Lower leg skin (tissue), 4 donors: Measurements from ENCODE around the gene MEIS2. TPM values are rescaled to one million over a fixed set of nuclear protein-coding genes. Genes with fewer than 3 reads are reported as not detected.

Experiments used
- DNase-seq, 2 donors: peaks; one replicate each; pipeline ENCODE4 v3.0.0-alpha.2; 2019; ENCODE audit warnings: low spot score in 2 of 2
- H3K4me3 ChIP-seq: fragments of 200-600 bp; sonication (generic); 2 replicates; pipeline ENCODE4 v1.5.1; 2017; ENCODE audit warnings: mild to moderate bottlenecking, low read depth; ENCODE audit not compliant: poor library complexity, severe bottlenecking
- POLR2A ChIP-seq, 2 donors: fragments of 450-650 bp; IDR thresholded peaks; one replicate each; pipeline ENCODE4 v1.6.1; 2016 to 2017; ENCODE audit warnings: antibody characterized with exemption in 2 of 2, mild to moderate bottlenecking in 1 of 2, moderate library complexity in 1 of 2
- WGBS, 2 donors: methylation state at CpG; one replicate each; pipeline ENCODE4 v1.1.5; 2018; 5-methylcytosine and 5-hydroxymethylcytosine counted together
- intact Hi-C: fragments of 100-400 bp; cut with DNase I; formaldehyde crosslinking; loops from one replicate; pipeline ENCODE4 v1.15.0; 2023; ENCODE audit warnings: low total_unique reads
- total RNA-seq, 4 donors: library from RNA; depleted of rRNA; stranded (reverse); fragments of >200 nt; gene quantifications; one replicate each; pipeline ENCODE4 v1.1.0, GENCODE V29; 2016
- TF ChIP-seq, protein P1 (sequence below), 3 donors: fragments of 450-650 bp; IDR thresholded peaks; one replicate each; pipeline ENCODE4 v1.5.1; 2016; ENCODE audit warnings: antibody characterized with exemption in 3 of 3, mild to moderate bottlenecking in 3 of 3, moderate library complexity in 2 of 3

Gene MEIS2
- total RNA-seq, 4 donors from 2014 or later: 12.9 to 18.5 (median 15.8) TPM

DNA sequence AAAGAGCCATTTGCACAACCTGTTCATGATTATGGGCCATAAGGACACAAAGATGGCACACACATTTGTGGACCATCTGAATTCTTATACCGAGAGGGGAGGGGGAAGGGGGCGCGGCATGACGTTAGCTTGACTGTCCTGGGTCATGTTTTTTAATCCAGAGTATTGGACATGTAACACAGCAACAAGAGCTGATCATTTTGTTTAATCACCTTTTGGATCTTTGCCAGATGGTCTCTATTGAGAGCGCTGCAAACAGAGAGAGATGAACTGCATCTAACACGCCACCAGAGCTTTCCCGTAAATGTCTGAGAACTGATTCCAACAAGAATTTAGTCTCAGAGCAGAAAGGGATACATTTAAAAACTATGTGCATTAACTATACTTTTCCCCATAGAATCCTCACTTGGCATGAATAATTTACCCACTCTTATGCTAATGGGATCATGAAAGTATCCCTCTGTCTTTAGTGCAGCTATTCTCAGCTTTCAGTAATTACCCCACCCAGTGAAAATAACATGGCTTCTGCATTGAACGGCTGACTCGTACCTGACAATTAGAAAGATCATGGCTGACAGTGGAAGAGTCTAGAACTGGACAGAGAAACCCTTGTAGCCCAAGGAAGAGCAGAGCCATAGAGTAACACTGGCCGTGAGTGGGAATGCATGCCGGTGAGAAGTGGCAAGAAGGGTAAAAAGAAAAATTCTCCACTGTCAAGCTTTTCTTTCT is 22.6 kb downstream of the MEIS2 start:
- intact Hi-C loops: loop anchor here (5.0 kb wide), 1 partner anchor 50 kb away; no protein-coding TSS in a partner anchor
- 79 to 86% methylated on average over 11 of the region's 11 CpGs for WGBS, 2 donors

DNA sequence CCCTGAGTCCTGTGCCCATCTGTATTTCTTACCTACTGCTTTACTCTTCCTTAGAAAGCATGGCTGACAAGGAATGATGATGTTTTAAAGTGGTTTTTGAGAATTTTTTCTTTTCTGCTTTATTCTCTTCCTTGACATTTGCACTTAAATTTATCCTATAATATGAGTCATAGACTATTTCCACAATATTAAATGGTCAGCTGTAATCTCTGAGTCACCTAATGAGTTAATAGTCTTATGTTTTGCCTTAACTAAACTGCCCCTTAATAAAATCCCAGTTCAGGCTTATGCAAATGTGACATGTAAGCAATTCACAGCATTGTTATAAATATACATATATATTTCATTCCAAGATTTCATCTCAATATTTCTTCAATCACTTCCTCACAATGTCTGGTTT is 23.8 kb downstream of the MEIS2 start:
- H3K4me3 ChIP-seq: no peak overlapping the region
- intact Hi-C loops: loop anchor here (5.0 kb wide), 1 partner anchor 49 kb away; no protein-coding TSS in a partner anchor
- no peak for DNase-seq
- TF ChIP-seq, protein P1, sequence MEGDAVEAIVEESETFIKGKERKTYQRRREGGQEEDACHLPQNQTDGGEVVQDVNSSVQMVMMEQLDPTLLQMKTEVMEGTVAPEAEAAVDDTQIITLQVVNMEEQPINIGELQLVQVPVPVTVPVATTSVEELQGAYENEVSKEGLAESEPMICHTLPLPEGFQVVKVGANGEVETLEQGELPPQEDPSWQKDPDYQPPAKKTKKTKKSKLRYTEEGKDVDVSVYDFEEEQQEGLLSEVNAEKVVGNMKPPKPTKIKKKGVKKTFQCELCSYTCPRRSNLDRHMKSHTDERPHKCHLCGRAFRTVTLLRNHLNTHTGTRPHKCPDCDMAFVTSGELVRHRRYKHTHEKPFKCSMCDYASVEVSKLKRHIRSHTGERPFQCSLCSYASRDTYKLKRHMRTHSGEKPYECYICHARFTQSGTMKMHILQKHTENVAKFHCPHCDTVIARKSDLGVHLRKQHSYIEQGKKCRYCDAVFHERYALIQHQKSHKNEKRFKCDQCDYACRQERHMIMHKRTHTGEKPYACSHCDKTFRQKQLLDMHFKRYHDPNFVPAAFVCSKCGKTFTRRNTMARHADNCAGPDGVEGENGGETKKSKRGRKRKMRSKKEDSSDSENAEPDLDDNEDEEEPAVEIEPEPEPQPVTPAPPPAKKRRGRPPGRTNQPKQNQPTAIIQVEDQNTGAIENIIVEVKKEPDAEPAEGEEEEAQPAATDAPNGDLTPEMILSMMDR (IDR thresholded peaks at IDR 0.05): no peak
- no peak for TF ChIP-seq POLR2A (IDR thresholded peaks at IDR 0.05)

More for the DNA sequence above, 22.6 kb downstream of the MEIS2 start:
- TF ChIP-seq, protein P1 (IDR thresholded peaks at IDR 0.05): no peak
- TF ChIP-seq POLR2A (IDR thresholded peaks at IDR 0.05): no peak
- DNase-seq: no peak
- no peak overlapping the region for H3K4me3 ChIP-seq

DNA sequence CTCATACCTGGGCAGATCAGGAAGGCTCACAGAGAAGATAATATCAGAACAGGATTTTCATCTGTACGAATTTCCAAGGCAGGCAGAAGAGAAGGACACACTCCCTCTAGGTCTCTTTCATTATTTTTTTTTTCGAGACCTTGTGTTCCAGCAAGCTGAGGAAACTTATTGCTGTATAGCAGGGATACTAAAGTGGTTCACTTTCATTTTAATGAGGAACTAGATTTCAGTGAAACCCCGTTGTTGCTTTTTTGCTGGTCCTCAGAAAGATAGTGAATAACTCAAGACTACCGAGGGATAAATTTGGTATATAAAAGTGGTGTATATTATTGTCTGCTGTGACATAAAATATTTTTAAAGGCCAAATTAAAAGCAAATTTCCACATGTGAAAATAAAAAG is 24.6 kb downstream of the MEIS2 start:
- intact Hi-C loops: loop anchor here (5.0 kb wide), 1 partner anchor 48 kb away; no protein-coding TSS in a partner anchor
- H3K4me3 ChIP-seq: no peak overlapping the region
- TF ChIP-seq, protein P1 (IDR thresholded peaks at IDR 0.05): no peak
- TF ChIP-seq POLR2A (IDR thresholded peaks at IDR 0.05): no peak
- DNase-seq: no peak
- WGBS, 2 donors: 84 to 88% methylated on average over 4 of the region's 4 CpGs

DNA sequence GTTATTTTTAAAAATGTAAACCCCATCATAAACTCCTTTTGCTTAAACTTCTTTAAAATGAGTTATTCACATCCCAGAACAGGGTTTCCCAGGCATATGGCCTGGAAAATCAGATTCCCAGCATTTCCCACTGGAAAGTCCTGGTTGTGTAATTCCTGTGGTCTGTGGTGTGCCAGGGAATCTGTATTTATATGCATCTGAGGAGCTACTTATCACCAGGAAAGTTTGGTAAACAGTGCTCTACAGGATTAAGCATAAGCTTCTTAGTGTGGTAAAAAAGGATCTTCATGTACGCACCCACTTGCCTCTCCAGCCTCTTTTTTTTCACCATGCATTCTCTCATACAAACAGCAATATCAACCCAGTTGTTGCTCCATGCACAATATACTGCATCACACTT is 28.2 kb downstream of the MEIS2 start:
- no peak overlapping the region for H3K4me3 ChIP-seq
- no peak for DNase-seq
- 91 to 100% methylated on average over 1 of the region's 1 CpG for WGBS, 2 donors
- TF ChIP-seq, protein P1 (IDR thresholded peaks at IDR 0.05): no peak
- TF ChIP-seq POLR2A (IDR thresholded peaks at IDR 0.05): no peak
- intact Hi-C loops: no loop called here

DNA sequence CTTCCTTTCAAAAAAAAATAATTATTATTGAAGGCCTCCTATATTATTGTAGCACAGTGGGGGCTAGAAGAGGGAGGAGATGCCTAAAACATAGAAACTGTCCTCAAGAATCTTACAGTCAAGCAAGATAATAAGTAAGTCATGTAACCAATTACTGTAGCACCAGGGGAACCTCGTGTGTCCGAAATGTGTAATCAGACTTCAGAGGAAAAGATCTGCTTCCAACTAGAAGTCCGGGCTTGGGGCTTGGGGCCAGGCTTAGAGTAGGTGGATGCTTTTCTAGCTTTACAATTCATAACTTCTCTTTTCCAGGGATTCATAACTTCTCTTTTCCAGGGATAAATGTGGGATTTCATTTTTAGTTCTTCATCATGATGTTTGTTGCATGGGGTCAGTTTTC is 29.2 kb downstream of the MEIS2 start:
- TF ChIP-seq POLR2A (IDR thresholded peaks at IDR 0.05): no peak
- TF ChIP-seq, protein P1 (IDR thresholded peaks at IDR 0.05): no peak
- H3K4me3 ChIP-seq: no peak overlapping the region
- no peak for DNase-seq
- WGBS, 2 donors: 72% methylated on average over 3 of the region's 3 CpGs
- intact Hi-C loops: no loop called here
